Stimulated activated CD4-positive, alpha-beta T cell treated with anti-CD3 and anti-CD28 coated beads, TNF-alpha, amount 100 ng/mL, for 24 hours (primary cell): ENCODE results near the gene PJVK.
"Not testable (repeated sequence)": the region's sequence is repeated elsewhere in the genome, so short reads cannot be mapped to it uniquely, and the experiment has no call there.

ENCODE experiments used
- DNase-seq, 3 experiments: peaks; one replicate each; pipeline ENCODE4 v3.0.0-alpha.2; 2020; ENCODE audit warnings: low read depth in 3 of 3

PJVK gene, protein sequence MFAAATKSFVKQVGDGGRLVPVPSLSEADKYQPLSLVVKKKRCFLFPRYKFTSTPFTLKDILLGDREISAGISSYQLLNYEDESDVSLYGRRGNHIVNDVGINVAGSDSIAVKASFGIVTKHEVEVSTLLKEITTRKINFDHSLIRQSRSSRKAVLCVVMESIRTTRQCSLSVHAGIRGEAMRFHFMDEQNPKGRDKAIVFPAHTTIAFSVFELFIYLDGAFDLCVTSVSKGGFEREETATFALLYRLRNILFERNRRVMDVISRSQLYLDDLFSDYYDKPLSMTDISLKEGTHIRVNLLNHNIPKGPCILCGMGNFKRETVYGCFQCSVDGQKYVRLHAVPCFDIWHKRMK

DNA sequence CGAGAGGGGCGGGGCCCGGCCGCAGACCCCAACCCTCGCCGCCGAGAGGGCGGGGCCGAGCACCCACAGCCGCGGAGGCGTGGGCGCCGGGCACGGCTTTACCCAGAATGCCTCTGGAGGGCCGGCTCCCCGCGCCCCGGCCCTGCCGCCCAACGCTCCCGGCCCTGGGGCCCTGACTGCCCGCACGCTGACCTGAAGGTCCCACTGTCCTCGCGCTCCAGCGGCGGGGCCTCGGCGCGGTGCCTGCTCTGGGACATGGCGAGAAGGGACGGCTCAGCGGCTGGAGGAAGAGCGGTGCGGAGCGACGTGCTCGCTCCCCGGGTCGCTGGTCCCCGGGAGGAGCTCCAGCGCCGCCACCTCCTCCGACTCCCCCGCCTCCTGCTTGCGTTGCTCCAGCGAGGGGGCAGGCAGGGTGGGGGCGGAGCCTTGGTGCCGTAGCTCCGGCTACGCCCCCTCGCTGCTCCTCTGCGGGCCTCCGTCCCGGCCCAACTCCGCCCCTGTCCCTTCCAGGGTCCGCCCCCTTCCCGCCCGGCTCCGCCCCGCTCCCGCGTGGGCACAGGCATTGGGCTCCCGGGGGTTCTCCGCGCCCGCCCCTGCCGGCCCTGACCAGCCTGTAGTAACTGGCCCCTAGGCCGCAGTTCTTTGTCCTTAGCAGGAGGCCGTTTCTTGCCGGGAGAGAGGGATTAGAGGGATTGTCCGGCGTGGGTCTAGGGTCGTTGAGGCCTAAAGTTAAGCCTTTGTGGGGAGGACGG is at the start of gene PJVK, which contains the start of gene PRKRA:
Gene PJVK, plus strand, starts transcription at position 605 of the 752 bp plus-strand sequence. CDS start 2,032 bp downstream, outside the sequence.
Gene PRKRA, minus strand, starts transcription at position 402 of the 752 bp plus-strand sequence. Its CDS starts 145 bp downstream, at position 257.
- peak; percentile 89 to 95 (median 90) for DNase-seq

DNA sequence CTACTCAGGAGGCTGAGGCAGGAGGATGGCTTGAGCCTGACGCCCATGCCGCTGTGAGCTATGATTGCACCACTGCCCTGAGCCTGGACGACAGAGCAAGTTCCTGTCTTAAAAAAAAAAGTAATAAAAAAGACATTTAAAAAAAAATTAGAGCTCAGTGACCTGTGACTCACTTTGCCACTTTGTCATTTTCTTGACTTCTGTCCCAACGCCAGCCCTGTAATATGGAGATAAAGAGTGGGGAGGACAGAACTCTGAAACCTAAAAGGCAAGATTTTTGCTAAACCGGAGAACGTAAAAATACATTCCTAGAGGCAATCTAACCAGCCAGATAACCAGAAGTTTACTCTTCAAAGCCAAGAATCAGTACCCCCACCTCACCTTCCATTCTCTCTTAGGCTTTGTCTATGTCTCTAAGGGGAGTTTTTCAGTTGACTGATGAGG is 49.2 kb upstream of the PJVK start:
- DNase-seq = no peak

DNA sequence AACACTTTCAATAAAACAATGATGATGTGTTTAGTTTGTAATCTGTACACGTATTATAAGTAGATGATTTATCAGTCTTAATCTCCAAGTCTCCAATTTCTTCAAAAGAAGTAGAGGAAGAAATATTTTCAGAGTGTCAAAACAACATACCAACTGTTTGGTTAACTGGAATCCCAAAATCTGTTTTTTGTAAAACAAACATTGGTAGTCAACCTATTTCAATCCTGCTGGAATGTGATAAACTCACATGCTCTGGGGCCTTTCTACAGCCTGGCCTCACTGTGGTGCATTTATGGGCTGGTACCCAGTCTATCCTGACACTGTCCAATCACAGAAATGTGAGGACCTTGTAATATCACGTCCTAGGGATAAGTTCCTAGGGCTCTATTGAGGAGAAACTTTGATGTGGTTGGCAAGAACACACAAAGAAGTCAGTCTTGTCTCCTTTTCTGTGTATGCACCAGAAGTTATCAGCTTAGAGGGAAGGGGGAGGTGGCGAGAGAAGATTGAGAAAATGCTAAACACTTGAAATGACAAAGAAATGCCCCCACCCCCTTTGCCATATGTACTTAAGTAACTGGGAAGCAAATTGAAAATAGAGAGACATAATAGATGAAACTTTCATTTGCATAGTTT is 47.4 kb upstream of the PJVK start:
- no peak for DNase-seq

DNA sequence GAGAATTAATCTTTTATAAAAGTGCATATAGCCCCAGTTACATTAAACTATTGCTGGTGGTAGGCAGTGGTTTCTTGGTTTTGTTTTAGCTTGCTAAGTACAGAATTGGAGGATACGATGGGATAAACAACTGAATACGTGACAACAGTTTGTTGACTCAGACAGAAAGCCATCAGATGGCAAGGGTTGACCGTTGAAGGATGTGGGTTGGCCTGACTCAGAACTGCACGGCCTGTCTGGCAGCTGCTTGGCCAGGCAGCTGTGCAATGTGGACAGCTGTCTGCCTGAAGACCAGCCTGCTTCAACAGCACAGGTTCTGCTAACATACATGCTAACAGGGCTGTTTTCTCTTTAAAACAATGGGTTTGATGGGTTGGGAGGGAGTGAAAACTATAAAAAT is 46.8 kb upstream of the PJVK start:
- no peak for DNase-seq

DNA sequence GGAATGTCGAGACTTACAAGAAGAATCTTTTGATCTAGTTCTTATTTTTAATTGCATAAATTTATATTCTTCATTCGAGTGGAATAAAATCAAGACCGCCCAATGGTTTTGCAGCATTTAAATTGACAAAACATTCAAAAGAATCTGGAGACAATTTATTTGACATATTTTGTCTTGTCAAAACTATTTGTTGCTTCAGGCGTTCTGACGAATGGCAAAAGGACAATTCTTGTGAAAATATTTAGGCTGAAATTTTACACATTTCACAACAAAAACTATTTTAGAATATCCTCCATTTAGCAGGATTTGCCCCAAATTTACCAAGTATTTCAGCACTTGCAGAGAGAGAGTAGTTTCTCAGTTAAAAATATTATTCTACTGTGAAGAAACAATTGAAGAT is 41.9 kb upstream of the PJVK start:
- no peak for DNase-seq

DNA sequence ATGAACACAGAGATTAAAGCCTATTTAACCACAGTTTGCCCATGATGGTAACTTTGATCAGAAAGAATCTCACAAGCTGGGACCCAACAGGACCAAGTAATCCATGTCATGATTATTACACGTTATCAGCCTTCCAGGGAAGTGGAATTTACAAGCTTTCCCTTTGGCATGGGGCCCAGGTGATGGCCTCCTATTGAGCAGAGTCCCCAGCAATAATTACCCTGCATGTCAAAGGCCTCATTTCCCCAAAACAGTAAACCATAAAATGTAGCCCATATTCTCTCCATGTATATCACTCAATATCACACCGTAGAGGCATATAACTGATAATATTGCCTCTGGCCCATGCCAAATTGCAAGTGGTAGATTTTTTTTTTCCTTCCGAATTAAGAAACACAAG is 39.1 kb upstream of the PJVK start:
- DNase-seq = no peak

DNA sequence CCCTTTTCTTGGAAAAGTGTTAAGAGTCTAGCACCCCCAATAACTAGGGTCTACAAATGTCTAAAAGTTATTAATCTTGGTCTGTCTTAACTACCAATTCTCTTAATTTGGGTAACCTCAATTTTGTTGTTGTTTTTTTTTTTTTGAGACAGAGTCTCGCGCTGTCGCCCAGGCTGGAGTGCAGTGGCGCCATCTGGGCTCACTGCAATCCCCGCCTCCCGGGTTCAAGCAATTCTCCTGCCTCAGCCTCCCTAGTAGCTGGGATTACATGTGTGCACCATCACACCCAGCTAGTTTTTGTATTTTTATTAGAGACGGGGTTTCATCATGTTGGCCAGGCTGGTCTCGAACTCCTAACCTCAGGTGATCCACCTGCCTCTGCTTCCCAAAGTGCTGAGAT is 38.7 kb upstream of the PJVK start:
- DNase-seq = not testable (repeated sequence)

DNA sequence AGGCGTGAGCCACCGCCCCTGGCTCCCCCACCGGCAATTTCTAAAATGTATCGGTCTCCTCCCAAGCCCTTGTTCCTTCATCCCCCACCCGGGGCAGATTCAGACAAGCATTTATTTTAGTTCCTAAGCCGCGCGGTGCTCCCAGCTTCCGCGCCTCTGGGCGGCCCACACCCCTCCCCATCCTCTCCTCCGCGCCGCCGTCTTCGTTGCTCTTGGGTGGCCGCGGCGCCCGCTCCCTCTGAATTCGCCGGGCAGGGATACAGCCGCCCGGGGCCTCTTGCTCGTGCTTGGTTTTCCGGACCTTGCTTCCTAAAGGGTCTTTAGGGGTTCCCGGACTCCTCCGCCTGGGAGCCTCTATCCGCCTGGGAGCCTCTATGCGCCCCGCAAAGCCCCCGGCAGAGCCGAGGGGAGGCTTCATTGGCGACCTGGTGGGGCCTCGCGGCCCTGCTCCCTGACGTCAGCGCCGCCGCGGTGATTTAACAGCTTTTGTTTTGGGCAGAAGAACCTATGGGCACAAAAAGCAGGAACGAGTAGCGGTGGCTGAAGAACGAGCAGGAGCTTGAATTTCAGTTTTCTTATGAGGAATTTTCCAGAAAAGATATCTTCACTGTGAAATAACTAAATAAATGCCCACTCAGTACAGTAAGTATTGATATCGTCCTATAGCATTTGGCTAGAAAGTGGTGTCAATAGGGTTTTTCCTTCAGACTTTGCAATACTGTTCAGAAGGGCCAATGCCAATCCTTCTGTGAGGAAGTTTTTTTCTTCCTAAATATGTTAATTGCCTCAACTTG is 37.5 kb upstream of the PJVK start:
- peak; percentile 43 to 76 (median 49) for DNase-seq

DNA sequence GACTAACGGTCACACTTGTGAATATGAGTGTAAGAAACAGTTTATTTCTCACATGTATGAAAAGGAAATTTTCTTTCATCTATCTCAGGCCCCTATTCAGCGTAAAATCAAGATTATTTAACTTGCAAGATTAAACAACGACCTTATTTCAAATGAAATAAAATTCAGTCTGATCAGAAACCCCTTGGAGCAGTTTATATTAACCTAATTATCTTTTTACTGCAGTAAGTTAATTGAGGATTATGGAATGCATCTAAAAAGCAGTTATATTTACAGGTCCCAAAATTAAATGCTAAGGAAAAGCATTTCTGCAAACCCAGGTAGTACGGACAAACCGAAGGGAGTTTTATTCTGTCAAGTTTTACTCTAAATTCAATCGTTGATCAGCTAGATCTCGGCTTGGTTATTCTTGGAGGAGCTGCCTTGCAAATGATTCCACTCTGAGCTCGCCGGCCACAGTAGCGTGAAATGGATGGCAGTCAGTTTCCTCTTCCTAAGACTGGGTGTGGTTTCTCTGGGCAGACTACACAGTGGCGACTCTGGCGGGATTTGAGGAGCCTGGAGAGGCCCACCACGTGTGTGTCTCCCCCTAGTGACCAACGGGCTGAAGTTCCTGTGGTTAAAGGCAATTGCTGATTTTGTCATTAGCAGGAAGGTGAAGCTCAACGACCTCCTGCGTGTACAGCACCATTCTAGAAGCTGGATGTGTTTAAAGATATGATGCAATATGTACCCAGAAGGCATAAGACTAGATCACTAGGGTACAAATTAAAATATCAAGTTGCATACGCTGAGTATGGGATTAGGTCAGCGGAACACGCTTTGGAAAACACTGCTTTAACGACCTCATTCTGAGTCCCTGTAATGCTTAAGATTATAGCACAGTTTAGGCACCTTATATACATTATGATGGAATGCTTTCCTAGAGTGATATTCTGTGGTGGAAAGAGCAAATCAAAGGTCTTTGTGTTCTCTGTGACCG is 36.6 kb upstream of the PJVK start:
- peak; percentile 54 to 80 (median 58) for DNase-seq

DNA sequence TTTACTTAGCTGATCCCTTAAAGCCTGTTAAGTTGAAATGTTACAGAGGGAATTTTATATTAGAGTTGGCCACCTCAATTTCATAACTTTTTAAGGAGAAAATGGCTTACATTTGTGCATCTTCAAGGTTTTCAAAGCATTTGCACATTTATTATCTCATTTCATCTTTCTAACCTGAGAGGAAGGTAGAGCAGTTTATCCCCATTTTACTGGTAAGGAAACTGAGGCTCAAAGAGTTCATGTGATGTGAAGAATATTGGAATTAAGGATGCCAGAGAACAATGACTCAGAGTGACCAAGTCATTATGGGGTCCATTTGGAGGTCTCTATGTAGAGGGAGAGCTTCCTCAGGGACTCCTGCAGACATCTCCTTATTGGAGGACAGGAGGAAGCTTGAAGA is 35.2 kb upstream of the PJVK start:
- DNase-seq = no peak

DNA sequence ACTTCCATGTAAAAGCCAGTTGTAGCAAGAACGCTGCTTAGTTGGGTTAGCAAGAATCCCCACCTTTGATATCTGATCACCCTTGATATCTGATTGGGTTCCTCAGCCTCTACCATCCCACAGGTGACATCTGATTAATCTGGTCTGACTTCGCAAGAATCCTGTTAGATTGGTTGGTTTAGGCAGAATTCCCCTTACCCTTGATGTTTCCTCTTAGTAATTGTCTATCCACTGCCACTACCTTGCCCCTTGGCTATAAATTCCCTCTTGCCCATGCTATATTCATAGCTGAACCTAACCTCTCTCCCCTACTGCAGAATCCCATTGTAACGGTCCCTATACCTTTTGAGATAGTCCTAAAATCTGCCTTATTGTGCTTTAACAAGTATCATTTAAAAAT is 33.3 kb upstream of the PJVK start:
- DNase-seq = no peak

DNA sequence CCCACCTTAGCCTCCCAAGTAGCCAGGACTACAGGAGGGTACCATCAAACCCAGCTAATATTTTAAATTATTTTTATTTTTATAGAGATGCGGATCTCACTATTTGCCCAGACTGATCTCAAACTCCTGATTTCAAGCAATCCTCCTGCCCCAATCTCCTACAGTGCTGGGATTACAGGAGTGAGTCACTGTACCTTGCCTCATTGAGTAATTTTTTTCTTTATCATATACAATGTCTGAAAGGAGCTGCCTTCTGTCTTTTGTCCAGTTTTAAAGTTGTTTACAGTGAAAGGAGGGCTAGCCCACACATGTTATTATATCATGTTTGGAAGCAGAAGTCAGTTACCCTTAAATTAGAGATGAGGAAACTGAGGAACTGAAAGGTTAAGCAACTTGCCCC is 32.8 kb upstream of the PJVK start:
- DNase-seq = no peak

DNA sequence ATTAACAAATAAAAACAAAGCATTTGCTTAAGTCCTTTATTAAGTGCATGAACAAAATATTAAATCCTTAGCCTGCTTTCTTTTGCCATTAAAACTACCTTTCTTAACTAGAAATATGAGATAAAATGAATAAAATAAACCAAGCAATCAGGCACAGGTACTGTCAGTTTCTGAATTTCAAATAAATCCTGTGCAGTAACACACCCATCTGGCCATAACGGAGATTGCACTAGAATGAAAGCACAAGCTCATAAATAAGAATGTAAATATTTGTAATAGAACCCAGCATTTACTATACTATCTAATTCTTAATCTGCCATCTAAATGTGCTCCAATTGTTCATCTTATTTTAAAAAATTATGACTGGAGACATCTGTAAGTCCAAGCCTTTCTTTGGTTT is 32.1 kb upstream of the PJVK start:
- no peak for DNase-seq

DNA sequence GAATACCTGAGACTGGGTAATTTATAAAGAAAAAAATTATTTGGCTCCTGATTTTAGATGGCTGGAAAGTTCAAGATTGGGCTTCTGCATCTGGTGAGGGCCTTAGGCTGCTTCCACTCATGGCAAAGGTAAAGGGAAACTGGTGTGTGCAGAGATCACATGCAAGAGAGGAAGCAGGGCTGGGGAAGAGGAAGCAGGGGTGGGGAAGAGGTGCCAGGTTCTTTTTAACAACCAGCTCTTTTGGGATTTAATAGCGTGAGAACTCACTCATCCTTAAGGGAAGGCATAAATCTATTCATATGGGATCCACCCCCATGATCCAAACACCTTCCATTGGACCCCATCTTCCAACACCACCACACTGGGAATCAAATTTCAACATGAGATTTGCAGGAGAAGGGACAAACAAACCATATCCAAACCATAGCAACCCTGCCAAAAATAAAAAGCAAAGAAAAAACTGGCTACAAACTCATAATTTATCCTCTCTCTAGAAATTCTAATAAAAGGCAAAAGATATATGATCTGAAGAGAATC is 30.6 kb upstream of the PJVK start:
- no peak for DNase-seq

DNA sequence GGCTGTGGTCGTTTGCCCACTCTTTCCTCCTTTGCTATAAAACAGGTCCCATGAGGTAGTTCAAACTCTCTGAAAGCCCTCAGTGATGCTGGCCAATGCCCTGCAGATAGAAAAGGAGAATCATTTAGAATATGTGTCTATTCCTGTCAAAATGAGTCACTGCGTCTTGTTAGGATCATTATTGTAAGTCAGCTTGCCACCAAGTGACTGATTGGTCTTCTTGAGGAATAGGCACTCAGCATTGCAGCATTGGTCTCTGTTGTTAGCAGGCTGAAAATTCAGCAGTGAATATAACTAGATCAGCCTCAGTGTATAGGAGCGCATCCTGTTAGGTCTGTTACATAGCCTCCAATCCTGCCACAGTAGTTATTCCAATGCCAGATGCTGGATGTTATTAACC is 29.1 kb upstream of the PJVK start:
- DNase-seq = no peak

DNA sequence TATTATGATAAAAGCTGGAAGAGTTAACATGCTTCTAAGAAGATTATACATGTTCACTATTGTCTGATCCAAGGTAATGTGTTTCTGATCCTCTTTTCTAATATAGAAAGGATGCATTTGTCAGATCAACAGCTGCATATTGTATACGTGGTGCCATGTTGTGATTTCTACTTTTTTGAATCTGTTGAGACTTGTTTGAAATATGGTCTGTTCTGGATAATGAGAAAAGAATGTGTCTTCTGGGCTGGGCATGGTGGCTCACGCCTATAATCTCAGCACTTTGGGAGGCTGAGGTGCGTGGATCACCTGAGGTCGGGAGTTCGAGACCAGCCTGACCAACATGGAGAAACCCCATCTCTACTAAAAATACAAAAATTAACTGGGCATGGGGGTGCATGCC is 27.4 kb upstream of the PJVK start:
- not testable (repeated sequence) for DNase-seq

DNA sequence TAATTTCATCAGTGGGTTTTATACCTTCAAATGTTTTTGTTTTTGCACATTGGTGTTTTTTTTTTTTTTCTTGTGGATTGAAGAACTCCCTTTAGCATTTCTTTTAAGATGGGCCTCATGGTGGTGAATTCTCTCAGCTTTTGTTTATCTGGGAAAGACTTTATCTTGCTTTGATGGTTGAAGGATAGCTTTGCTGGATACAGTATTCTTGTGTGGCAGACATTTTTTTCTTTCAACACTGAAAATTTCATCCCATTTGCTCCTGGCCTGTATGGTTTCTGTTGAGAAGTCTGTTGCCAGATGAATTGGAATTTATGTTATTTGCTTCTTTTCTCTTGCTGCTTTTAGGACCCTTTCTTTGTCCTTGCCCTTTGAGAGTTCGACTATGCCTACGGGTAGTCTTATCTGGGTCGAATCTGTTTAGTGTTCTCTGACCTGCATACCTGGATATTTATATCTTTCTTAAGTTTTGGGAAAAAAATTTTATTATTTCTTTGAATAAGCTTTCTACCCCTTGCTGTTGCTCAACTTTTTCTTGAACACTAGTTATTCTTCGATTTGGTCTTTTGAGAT is 25.8 kb upstream of the PJVK start:
- no peak for DNase-seq

DNA sequence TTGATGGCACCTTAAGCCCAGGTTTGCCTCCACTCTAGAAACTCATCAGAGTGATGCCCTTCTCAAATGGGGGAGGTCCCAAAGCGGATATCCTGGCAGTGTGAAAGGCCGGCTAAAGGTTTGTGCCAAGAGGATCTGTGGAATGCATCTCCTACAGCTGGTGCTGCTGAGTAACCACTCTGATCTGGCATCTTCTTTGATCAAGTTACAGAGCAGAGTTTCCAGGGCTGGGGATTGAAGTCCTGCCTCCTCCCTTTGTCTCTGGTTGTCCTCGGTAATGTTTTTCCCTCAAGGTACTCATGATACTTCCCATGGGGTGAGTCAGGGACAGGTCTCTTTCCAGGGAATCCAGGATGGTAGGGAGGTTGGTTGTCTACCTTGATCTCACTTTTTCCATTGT is 24.8 kb upstream of the PJVK start:
- DNase-seq = no peak

DNA sequence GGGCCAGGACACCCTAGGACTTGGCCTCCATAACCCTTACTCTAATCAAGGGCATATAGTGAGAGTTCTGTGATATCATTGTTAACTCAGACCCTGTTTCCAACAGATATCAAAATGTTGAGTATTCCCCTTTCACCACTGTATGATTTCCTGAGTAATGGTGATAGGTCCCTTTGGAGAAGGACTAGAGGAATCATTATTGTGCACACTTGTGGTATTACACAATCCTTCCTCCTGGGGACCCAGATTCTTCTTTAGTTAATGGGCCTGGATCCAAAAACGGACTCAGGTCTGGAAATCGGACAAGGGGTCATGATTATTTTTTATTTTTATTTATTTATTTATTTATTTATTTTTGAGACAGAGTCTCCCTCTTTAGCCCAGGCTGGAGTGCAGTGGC is 23.7 kb upstream of the PJVK start:
- DNase-seq = no peak

DNA sequence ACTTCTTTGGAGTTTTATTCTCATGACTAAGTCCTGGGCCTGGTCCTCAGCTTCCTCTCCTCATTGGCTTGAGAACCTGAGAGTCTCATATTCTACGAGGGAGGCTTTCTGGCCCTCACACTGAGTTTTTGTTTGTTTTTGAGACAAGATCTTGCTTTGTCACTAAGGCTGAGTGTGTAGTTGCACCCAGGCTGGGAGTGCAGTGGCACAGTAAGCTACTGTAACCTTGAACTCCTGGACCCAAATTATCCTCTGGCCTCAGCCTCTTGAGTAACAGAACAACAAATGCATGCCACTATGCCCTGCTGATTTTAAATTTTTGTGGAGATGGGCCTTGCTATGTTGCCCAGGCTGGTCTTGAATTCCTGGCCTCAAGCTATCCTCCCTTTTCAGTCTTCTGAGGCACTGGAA is 22.8 kb upstream of the PJVK start:
- no peak for DNase-seq
